Measurements from ENCODE around the gene KRIT1.

DNA sequence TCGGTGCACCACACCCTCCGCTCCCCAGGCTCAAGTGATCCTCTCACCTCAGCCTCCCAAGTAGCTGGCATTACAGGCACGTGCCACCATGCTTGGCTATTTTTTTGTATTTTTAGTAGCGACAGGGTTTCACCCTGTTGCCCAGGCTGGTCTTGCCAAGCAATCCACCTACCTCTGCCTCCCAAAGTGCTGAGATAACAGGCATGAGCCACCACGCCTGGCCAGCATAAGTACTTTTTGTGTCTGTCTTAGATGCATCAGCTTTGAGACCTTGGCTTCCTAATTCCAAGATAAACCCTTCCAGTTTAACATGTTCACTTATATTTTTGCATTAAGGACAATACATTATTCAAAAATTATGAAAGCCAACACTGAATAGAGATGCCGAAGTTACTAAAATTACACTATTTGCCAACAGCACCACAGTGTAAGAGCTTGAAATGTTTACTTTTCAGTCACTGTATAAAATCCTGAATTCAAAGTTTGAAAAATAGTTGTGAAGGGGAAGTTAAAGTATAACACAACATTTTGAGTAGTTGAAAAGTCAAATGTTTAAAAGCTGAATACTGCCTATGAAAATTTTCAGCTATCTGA is 36.6 kb upstream of the KRIT1 start:
- TF ChIP-seq POLR2A (IDR thresholded peaks at IDR 0.05) = no peak
- TF ChIP-seq, protein P1, sequence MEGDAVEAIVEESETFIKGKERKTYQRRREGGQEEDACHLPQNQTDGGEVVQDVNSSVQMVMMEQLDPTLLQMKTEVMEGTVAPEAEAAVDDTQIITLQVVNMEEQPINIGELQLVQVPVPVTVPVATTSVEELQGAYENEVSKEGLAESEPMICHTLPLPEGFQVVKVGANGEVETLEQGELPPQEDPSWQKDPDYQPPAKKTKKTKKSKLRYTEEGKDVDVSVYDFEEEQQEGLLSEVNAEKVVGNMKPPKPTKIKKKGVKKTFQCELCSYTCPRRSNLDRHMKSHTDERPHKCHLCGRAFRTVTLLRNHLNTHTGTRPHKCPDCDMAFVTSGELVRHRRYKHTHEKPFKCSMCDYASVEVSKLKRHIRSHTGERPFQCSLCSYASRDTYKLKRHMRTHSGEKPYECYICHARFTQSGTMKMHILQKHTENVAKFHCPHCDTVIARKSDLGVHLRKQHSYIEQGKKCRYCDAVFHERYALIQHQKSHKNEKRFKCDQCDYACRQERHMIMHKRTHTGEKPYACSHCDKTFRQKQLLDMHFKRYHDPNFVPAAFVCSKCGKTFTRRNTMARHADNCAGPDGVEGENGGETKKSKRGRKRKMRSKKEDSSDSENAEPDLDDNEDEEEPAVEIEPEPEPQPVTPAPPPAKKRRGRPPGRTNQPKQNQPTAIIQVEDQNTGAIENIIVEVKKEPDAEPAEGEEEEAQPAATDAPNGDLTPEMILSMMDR (IDR thresholded peaks at IDR 0.05) = no peak

Measured in ovary (tissue), 3 donors.